ENCODE data around the gene KCTD19.

Gene KCTD19

GRCh38 chr16:67341250-67341649 lies 14.7 kb upstream of the KCTD19 start:
- H3K27ac ChIP-seq = no peak overlapping the region
- no peak overlapping the region for H3K4me2 ChIP-seq (ENCODE audit: low read length)
- no peaks in the 10 kb centered on the region for H3K79me2 ChIP-seq
- H3K9ac ChIP-seq = no peak overlapping the region
- no peak overlapping the region for H2AFZ ChIP-seq
- TF ChIP-seq CTCF (IDR thresholded peaks at IDR 0.05) = no peak
- H3K4me1 ChIP-seq = peaks cover 6% of the 10 kb centered on the region
- no peak overlapping the region for H3K4me3 ChIP-seq (ENCODE audit: low read depth, low read length)
- H3K36me3 ChIP-seq (ENCODE audit: control insufficient read depth, insufficient read depth, low read length) = no peaks in the 10 kb centered on the region
- no peaks in the 10 kb centered on the region for H3K27me3 ChIP-seq (ENCODE audit: control insufficient read depth, insufficient read depth, low read length)
- H3K9me3 ChIP-seq (ENCODE audit: control insufficient read depth, low read length) = no peaks in the 10 kb centered on the region

GRCh38 chr16:67339453-67339852 lies 12.9 kb upstream of the KCTD19 start:
- Histone ChIP-seq H2AFZ (no peak overlapping the region), H3K36me3 (ENCODE audit: control insufficient read depth, insufficient read depth, low read length) (no peaks in the 10 kb centered on the region), H3K9me3 (ENCODE audit: control insufficient read depth, low read length) (no peaks in the 10 kb centered on the region), H3K27ac (no peak overlapping the region), H3K27me3 (ENCODE audit: control insufficient read depth, insufficient read depth, low read length) (no peaks in the 10 kb centered on the region), H3K4me1 (peaks cover 6% of the 10 kb centered on the region), H3K4me2 (ENCODE audit: low read length) (no peak overlapping the region), H3K79me2 (no peaks in the 10 kb centered on the region), H3K9ac (no peak overlapping the region), H3K4me3 (ENCODE audit: low read depth, low read length) (no peak overlapping the region)
- no peak for TF ChIP-seq CTCF (IDR thresholded peaks at IDR 0.05)

GRCh38 chr16:67336648-67337047 lies 10.1 kb upstream of the KCTD19 start:
- TF ChIP-seq CTCF (IDR thresholded peaks at IDR 0.05) = no peak
- H3K4me1 ChIP-seq = no peaks in the 10 kb centered on the region
- H3K27ac ChIP-seq = no peak overlapping the region
- H3K27me3 ChIP-seq (ENCODE audit: control insufficient read depth, insufficient read depth, low read length) = no peaks in the 10 kb centered on the region
- no peak overlapping the region for H3K9ac ChIP-seq
- no peak overlapping the region for H3K4me3 ChIP-seq (ENCODE audit: low read depth, low read length)
- no peak overlapping the region for H3K4me2 ChIP-seq (ENCODE audit: low read length)
- no peaks in the 10 kb centered on the region for H3K9me3 ChIP-seq (ENCODE audit: control insufficient read depth, low read length)
- H2AFZ ChIP-seq = no peak overlapping the region
- H3K36me3 ChIP-seq (ENCODE audit: control insufficient read depth, insufficient read depth, low read length) = no peaks in the 10 kb centered on the region
- no peaks in the 10 kb centered on the region for H3K79me2 ChIP-seq

GRCh38 chr16:67336116-67336515 lies 9.6 kb upstream of the KCTD19 start:
- Histone ChIP-seq H3K4me2 (ENCODE audit: low read length) (no peak overlapping the region), H3K9ac (no peak overlapping the region), H3K4me1 (no peaks in the 10 kb centered on the region), H3K36me3 (ENCODE audit: control insufficient read depth, insufficient read depth, low read length) (no peaks in the 10 kb centered on the region), H3K4me3 (ENCODE audit: low read depth, low read length) (no peak overlapping the region), H2AFZ (no peak overlapping the region), H3K27ac (no peak overlapping the region), H3K79me2 (no peaks in the 10 kb centered on the region), H3K9me3 (ENCODE audit: control insufficient read depth, low read length) (no peaks in the 10 kb centered on the region), H3K27me3 (ENCODE audit: control insufficient read depth, insufficient read depth, low read length) (no peaks in the 10 kb centered on the region)
- TF ChIP-seq CTCF (IDR thresholded peaks at IDR 0.05) = no peak

GRCh38 chr16:67333315-67333714 lies 6.8 kb upstream of the KCTD19 start:
- Histone ChIP-seq H2AFZ (no peak overlapping the region), H3K27me3 (ENCODE audit: control insufficient read depth, insufficient read depth, low read length) (no peaks in the 10 kb centered on the region), H3K36me3 (ENCODE audit: control insufficient read depth, insufficient read depth, low read length) (no peaks in the 10 kb centered on the region), H3K4me1 (no peaks in the 10 kb centered on the region), H3K9me3 (ENCODE audit: control insufficient read depth, low read length) (no peaks in the 10 kb centered on the region), H3K79me2 (no peaks in the 10 kb centered on the region), H3K4me2 (ENCODE audit: low read length) (no peak overlapping the region), H3K9ac (no peak overlapping the region), H3K27ac (no peak overlapping the region), H3K4me3 (ENCODE audit: low read depth, low read length) (no peak overlapping the region)
- no peak for TF ChIP-seq CTCF (IDR thresholded peaks at IDR 0.05)

All from parathyroid adenoma (tissue), 2 donors.